GM19328 (cell line): ENCODE data around the gene TNFSF13B.
"Not testable (repeated sequence)": the region's sequence is repeated elsewhere in the genome, so short reads cannot be mapped to it uniquely, and the experiment has no call there.

Experiments
- ATAC-seq: cut with Tn5 transposase; IDR thresholded peaks from one replicate; pipeline ENCODE4 v1.9.1; 2021; ENCODE audit warnings: mild to moderate bottlenecking, moderate library complexity; ENCODE audit not compliant: unreplicated experiment

TNFSF13B gene

GRCh38 chr13:108278466-108278865 lies 8.9 kb downstream of the TNFSF13B start:
- ATAC-seq = no peak

- no peak for ATAC-seq
These were observed 12.4 kb downstream of the TNFSF13B start for GRCh38 chr13:108281901-108282300.

GRCh38 chr13:108283110-108283509 lies 13.6 kb downstream of the TNFSF13B start:
- no peak for ATAC-seq

GRCh38 chr13:108288741-108289140 lies 19.2 kb downstream of the TNFSF13B start:
- no peak for ATAC-seq

- no peak for ATAC-seq
These were observed 20.3 kb downstream of the TNFSF13B start for GRCh38 chr13:108289819-108290218.

GRCh38 chr13:108297114-108297513 lies 27.6 kb downstream of the TNFSF13B start:
- no peak for ATAC-seq

- ATAC-seq = no peak
These were observed 32.8 kb downstream of the TNFSF13B start for GRCh38 chr13:108302279-108302678.

GRCh38 chr13:108304170-108305016 lies 34.9 kb downstream of the TNFSF13B start:
- ATAC-seq = no peak

- ATAC-seq = no peak
These were observed 36.1 kb downstream of the TNFSF13B start for GRCh38 chr13:108305655-108306054.

GRCh38 chr13:108306860-108307259 lies 37.3 kb downstream of the TNFSF13B start:
- ATAC-seq = no peak

GRCh38 chr13:108311596-108311995 lies 42.1 kb downstream of the TNFSF13B start:
- not testable (repeated sequence) for ATAC-seq

- ATAC-seq = no peak
These were observed 43.9 kb downstream of the TNFSF13B start for GRCh38 chr13:108313382-108313781.

GRCh38 chr13:108315273-108315672 lies 45.8 kb downstream of the TNFSF13B start:
- peak; percentile 58 for ATAC-seq

- no peak for ATAC-seq
These were observed 46.5 kb downstream of the TNFSF13B start for GRCh38 chr13:108315991-108316390.

- ATAC-seq = no peak
These were observed 46.9 kb downstream of the TNFSF13B start for GRCh38 chr13:108316413-108316812.

GRCh38 chr13:108322206-108322824 lies 52.8 kb downstream of the TNFSF13B start:
- peak; percentile 62 for ATAC-seq

GRCh38 chr13:108323031-108323430 lies 53.5 kb downstream of the TNFSF13B start:
- no peak for ATAC-seq

GRCh38 chr13:108325863-108326262 lies 56.3 kb downstream of the TNFSF13B start:
- ATAC-seq = no peak

- ATAC-seq = peak; percentile 88
These were observed 56.8 kb downstream of the TNFSF13B start for GRCh38 chr13:108326309-108326708.

GRCh38 chr13:108328848-108329247 lies 59.3 kb downstream of the TNFSF13B start:
- no peak for ATAC-seq

GRCh38 chr13:108332791-108333190 lies 63.3 kb downstream of the TNFSF13B start:
- ATAC-seq = no peak
